ENCODE results near the gene DDB1. TPM values are rescaled to one million over a fixed set of nuclear protein-coding genes. Genes with fewer than 3 reads are reported as not detected.

Gene DDB1
- total RNA-seq, 1 donor from 2014 or later = 113 TPM

GRCh38 chr11:61340979-61341378 lies 8.1 kb upstream of the DDB1 start:
- intact Hi-C loops (cut with DNase I) = no loop called here
- ATAC-seq (no peak), DNase-seq (ENCODE audit: missing footprints) (no peak)

DNA sequence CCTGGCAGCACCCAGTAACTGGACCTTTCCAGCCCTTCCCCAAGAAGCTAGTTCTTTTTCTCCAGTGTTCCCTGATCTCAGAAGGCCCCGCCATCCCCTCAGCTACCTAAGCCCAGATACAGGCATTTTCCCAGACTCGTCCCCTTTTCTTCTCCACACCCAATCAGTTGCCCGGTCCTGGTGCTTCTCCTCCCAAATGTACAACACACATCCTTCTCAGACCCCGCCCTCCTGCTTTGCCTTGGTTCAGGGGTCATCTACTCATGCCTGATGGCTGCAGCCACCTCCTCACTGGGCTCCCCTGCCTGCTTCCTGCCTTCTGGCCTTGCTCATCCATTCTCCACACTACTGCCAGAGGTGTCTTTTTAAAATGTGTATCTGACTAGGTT lies 6.6 kb upstream of the DDB1 start:
- DNase-seq (ENCODE audit: missing footprints) (peak; percentile 16), ATAC-seq (no peak)
- intact Hi-C loops (cut with DNase I) = no loop called here

DNA sequence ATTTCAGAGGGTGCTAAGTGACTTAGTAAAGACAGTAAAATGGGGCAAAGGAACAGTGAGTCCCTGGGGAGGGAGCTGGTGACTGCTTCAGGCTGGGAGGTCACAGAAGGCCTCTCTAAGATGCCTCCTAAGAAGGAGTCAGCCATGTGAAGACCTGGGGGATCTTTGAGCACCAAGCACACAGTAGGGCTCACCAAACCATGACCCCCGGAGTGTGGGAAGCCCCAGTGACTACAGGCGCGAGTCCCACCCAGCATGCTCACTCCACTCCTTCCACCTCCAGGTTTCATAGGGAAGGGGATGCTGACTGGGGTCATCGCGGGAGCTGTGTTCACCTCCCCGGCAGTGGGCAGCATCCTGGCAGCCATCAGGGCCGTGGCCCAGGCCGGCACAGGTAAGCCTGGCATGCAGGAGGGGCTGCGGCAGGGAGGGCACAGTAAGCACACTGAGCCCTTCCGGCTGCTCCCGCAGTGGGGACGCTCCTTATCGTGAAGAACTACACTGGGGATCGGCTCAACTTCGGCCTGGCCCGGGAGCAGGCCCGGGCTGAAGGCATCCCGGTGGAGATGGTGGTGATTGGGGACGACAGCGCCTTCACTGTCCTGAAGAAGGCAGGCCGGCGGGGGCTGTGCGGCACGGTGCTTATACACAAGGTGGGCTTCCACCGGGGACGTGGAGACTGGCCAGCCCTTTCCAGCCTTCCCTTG lies 6.0 kb upstream of the DDB1 start:
- ATAC-seq (no peak), DNase-seq (ENCODE audit: missing footprints) (peak; percentile 44)
- intact Hi-C loops (cut with DNase I) = no loop called here

- DNase-seq (ENCODE audit: missing footprints) (peak; percentile 30), ATAC-seq (no peak)
- intact Hi-C loops (cut with DNase I) = loop anchor here (2.0 kb wide), 1 partner anchor 25 kb away; the partner anchor contains the start of gene TMEM138
These were observed 5.0 kb upstream of the DDB1 start for GRCh38 chr11:61337706-61338470.

GRCh38 chr11:61336171-61336935 lies 3.4 kb upstream of the DDB1 start:
- intact Hi-C loops (cut with DNase I) = loop anchor here (1.0 to 2.0 kb wide), 2 partner anchors 26 to 49 kb away; partner anchors contain the start of gene TMEM138
- ATAC-seq (peak; percentile 64), DNase-seq (ENCODE audit: missing footprints) (peak; percentile 85)

DNA sequence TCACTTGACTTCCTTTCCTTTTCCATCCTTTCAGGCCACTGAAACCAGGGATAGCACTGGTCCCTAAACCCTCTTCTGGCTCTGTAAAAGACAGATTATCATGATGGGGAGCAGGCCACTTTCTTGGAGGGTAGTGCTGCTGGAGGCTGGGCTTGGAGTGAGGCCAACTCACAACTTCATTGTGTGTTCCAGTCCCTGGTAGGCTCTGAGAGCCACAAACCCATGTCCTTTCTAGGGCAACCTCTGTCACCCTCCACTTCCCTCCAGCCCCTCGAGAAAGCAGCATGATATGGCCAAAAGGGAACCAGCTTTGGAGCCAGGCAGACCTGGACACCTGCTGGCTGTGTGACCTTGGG lies 2.4 kb upstream of the DDB1 start:
- ATAC-seq = no peak
- intact Hi-C loops (cut with DNase I) = no loop called here
- no peak for DNase-seq (ENCODE audit: missing footprints)

DNA sequence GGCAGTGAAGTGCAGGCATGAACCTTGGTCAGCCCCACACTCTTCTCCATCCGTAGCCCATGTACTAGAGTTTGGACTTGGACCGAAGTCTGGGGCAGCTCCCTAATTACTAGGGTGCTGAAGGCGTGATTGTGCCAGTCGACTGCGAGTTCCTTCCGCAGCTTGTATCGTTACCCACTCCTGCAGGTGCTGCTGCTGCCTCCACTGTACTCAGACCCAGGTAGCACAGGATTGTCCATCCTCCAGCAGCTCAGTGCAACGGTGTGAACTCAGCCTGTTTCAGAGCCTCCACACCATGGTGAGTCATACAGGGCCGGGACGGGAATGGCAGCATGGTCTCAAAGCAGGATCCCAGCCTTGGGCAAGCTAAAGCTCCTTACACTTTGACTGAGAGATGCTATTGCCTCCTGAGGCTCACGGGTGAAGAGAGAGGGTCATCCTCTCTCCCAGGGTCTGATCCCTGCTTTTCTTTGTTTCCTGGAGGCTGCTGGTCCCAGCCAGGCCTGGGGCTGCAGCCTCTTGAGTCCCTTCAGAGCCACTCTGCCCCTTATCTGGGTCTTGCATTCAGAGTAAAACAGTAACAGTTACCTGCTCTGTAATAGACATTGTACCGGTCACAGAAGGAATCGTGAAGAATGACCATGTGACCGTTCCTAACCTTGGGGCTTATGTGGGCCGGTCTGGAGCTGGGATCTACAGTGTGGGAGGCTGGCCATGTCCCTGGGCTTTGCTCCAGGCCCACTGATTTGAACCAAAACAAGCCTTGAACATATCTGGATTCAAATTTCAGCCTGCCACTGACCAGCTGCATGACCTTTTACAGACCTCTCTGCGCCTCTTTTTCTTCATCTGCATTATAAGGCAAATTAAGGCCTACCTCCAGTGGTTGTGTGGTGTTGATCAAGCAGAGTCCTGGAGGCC lies 1.8 kb upstream of the DDB1 start:
- DNase-seq (ENCODE audit: missing footprints) (peak; percentile 60), ATAC-seq (no peak)
- intact Hi-C loops (cut with DNase I) = loop anchor here (5.0 kb wide), 1 partner anchor 98 kb away; the partner anchor contains the start of gene SDHAF2

GRCh38 chr11:61333550-61334433 lies 887 bp upstream of the DDB1 start:
- ATAC-seq (no peak), DNase-seq (ENCODE audit: missing footprints) (no peak)
- intact Hi-C loops (cut with DNase I) = loop anchor here (5.0 kb wide), 1 partner anchor 99 kb away; the partner anchor contains the start of gene SDHAF2

DNA sequence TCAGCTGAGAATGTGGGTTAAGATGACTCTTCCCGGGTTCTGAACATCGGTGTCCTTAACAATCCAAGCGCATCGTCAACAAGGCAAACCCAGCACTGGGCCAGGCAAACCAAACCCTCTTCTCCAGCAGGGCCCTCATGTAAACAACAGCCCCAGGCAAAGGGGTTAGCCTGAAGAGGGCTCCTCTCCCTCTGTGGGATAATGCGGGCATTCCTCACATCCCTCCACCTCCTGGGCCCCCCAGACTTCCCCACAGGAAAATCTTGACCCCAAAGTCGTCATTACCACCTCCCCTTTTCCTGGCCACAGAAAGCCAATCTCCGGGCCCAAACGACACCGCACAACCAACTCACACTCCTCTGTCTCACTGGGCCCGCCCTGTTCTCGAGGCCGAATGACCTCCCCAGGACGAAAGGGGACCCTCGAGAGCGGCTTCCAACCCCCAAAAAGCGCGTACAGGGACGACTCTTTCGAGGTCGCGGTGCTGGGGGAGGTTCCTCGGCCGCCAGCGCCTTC lies 566 bp downstream of the DDB1 start:
- intact Hi-C loops (cut with DNase I) = loop anchor here (5.0 kb wide), 1 partner anchor 100 kb away; the partner anchor contains the start of gene SDHAF2
- DNase-seq (ENCODE audit: missing footprints) (peak; percentile 66), ATAC-seq (no peak)

DNA sequence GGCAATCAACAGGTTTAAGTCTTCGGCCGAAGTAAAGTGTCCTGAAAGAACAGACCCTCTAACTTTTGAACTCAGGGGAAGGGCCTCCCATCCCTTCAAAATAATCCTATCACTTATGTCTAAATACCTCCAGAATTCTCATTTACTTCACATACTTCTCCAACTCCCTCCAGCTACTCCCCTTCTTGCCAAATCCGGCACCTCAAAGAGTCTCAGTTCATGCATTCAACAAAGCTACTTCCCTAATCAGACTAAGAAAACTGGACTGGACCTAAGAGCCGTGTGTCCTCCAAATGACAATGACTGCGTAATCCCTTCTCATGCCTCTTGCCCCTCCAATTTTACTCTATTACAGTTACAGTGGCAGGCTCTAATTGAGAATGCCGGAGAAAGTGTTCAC lies 1.3 kb downstream of the DDB1 start:
- ATAC-seq (no peak), DNase-seq (ENCODE audit: missing footprints) (no peak)
- intact Hi-C loops (cut with DNase I) = loop anchor here (5.0 kb wide), 1 partner anchor 101 kb away; the partner anchor contains the start of gene SDHAF2

DNA sequence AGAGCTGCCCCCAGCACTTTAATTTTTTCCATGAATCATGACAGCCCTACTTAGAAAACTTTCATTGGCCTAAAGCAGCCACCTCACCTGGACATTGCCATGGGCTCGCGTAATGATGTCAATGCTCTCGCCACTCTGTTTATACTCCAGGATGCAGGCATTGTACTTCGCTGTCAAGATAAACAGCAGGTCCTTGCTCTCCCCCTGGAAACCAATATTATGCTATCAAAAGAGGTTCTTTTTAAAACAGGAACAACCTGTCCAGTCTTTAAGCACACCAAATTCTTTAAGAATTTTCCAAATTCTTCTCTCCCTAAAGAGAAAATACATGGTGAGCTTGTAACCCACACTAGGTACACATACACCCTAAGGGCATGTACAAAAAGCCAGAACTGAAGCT lies 3.0 kb downstream of the DDB1 start:
- intact Hi-C loops (cut with DNase I) = loop anchor here (5.0 kb wide), 1 partner anchor 102 kb away; the partner anchor contains the start of gene SDHAF2
- DNase-seq (ENCODE audit: missing footprints) (no peak), ATAC-seq (no peak)

DNA sequence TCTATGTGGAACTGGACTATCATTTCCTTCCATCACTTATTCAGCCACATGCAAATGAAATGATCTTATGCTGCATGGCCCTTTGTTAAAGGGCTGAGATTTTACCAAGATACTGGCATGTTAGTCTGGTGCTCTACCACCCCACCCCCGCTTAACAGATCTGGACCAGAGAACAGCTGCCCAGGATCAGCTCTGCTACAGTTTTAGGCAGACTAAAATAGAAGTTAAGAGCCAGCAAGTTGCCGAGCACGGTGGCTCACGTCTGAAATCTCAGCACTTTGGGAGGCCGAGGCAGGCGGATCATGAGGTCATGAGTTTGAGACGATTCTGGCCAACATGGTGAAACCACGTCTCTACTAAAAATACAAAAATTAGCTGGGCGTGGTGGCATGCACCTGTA lies 4.6 kb downstream of the DDB1 start:
- ATAC-seq = no peak
- no peak for DNase-seq (ENCODE audit: missing footprints)
- intact Hi-C loops (cut with DNase I) = no loop called here

GRCh38 chr11:61327669-61328071 lies 5.2 kb downstream of the DDB1 start:
- intact Hi-C loops (cut with DNase I) = no loop called here
- DNase-seq (ENCODE audit: missing footprints) (no peak), ATAC-seq (no peak)

DNA sequence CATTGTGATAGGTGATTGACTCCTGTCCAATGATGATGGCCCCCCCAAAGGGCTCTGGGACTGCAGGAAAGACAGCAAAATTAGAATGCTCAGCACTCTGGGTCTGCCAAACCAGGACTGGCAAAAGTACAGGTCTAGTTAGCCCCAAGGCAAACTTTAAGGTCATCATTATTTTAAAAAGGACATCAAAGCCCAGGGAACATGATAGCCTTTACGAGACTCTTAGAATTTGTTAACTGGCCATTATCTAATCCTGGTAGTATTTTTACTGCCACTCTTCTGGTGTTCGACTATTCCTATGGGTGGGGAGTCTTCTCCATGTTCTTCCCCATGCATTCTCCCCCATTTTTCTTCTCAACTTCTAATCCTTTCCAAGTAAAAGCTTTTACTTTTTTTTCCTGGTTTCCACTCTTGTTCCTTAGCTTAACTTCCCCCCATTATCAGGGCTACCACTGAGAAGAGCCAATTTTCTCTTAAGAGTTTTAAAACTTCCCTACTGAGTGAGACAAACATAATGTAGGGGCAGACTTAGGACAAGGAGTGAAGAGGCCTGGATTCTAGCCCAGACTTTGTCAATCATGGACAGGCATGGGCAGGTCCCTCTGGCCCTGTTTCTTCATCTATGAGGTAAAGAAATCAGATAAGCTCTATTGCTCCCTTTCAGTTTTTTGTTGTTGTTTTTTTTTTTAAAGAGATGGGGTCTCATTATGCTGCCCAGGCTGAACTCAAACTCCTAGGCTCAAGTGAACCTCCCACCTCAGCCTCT lies 7.1 kb downstream of the DDB1 start:
- intact Hi-C loops (cut with DNase I) = no loop called here
- ATAC-seq (peak; percentile 67), DNase-seq (ENCODE audit: missing footprints) (no peak)

GRCh38 chr11:61315260-61315659 lies 17.6 kb downstream of the DDB1 start:
- intact Hi-C loops (cut with DNase I) = no loop called here
- no peak for ATAC-seq

GRCh38 chr11:61310749-61311148 lies 22.2 kb downstream of the DDB1 start:
- ATAC-seq = no peak
- intact Hi-C loops (cut with DNase I) = no loop called here
- DNase-seq (ENCODE audit: missing footprints) = no peak

More at GRCh38 chr11:61315260-61315659, 17.6 kb downstream of the DDB1 start:
- DNase-seq (ENCODE audit: missing footprints) = no peak
